ENCODE data around the gene TDRKH. TPM values are rescaled to one million over a fixed set of nuclear protein-coding genes. Genes with fewer than 3 reads are reported as not detected.

The TDRKH gene
- total RNA-seq, 4 donors from 2014 or later = 1.2 to 5.0 (median 3.6) TPM

DNA sequence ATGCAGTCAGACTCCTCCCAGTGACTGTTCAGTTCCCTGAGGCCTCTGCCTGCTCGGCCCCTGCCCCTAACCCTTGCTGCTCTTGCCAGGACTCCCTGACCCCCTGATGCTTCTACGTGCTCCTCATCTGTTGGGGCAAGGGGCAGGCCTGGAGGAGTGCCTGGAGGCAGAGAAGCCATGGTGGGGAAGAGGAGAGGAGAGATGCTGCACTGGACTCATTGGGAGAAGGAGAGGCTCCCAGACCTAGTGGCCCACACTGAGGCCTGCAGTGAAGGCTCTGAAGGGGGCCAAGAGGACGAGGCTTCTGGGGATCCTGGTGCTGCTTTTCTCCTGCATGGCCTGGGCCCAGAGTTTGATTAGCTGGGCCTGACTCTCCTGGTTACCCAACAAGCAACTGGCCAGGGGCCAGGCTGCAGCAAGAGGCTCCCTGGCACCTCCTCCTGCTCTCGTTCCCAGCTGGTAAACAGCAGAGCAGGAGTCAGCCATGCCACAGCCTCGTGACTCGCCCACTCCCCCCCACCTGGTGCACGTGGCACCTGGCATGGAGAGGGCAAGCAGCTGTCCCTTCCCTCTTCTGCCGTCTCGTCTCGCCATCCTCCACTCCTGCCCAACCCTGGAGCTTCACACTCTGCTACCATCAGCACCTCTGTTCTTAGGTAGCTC lies 42.1 kb upstream of the TDRKH start:
- Histone ChIP-seq H3K27me3 (no peaks in the 10 kb centered on the region), H3K4me1 (peaks cover 0 to 53% (median 4%) of the 10 kb centered on the region in 4 donors), H3K27ac (peak overlapping the region in 2 of 4 donors; percentile 14 to 95), H3K9me3 (no peaks in the 10 kb centered on the region), H3K36me3 (no peaks in the 10 kb centered on the region), H3K4me3 (peak overlapping the region in 2 of 4 donors; percentile 45 to 67)
- peak in 1 of 2 donors; percentile 28 for TF ChIP-seq POLR2A (IDR thresholded peaks at IDR 0.05)
- TF ChIP-seq, protein P1, sequence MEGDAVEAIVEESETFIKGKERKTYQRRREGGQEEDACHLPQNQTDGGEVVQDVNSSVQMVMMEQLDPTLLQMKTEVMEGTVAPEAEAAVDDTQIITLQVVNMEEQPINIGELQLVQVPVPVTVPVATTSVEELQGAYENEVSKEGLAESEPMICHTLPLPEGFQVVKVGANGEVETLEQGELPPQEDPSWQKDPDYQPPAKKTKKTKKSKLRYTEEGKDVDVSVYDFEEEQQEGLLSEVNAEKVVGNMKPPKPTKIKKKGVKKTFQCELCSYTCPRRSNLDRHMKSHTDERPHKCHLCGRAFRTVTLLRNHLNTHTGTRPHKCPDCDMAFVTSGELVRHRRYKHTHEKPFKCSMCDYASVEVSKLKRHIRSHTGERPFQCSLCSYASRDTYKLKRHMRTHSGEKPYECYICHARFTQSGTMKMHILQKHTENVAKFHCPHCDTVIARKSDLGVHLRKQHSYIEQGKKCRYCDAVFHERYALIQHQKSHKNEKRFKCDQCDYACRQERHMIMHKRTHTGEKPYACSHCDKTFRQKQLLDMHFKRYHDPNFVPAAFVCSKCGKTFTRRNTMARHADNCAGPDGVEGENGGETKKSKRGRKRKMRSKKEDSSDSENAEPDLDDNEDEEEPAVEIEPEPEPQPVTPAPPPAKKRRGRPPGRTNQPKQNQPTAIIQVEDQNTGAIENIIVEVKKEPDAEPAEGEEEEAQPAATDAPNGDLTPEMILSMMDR (IDR thresholded peaks at IDR 0.05) = no peak
- peak in 2 of 3 donors; percentile 90 to 92 for DNase-seq

- Histone ChIP-seq H3K4me1 (peaks cover 0 to 45% (median 3%) of the 10 kb centered on the region in 4 donors), H3K36me3 (no peaks in the 10 kb centered on the region), H3K4me3 (peak within 1 kb of the TSS in 3 of 4 donors; percentile 29 to 67 (median 45)), H3K9me3 (no peaks in the 10 kb centered on the region), H3K27ac (peak within 1 kb of the TSS in 3 of 4 donors; percentile 78 to 95 (median 81)), H3K27me3 (no peaks in the 10 kb centered on the region)
- peak in 2 of 3 donors; percentile 82 to 87 for DNase-seq
- TF ChIP-seq, protein P1 (IDR thresholded peaks at IDR 0.05) = no peak
- peak; percentile 91 to 96 for TF ChIP-seq POLR2A (IDR thresholded peaks at IDR 0.05)
Measured at GRCh38 chr1:151831605-151832004, 41.3 kb upstream of the TDRKH start, which contains the start of gene RORC. RORC (minus strand) TSS chr1:151831802; CDS start chr1:151831764, 38 bp downstream.

DNA sequence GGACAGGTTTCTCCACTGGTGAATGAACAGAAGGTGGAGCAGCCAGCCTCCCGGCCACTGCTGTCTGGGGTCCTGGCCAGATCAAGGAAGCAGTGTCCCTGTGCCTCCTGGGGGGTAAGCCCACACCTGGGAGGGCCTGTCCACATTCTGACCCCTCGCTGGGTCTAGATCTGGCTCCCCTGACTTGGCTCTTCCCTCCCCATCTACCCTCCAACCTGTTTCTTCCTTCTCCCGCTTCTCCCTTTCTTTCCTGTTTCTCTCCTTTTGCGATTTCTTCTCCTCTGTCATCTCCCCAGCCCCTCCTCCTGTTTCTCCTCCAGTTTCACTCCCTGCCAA lies 40.9 kb upstream of the TDRKH start:
- Histone ChIP-seq H3K4me1 (peaks cover 0 to 47% (median 3%) of the 10 kb centered on the region in 4 donors), H3K36me3 (no peaks in the 10 kb centered on the region), H3K4me3 (peak overlapping the region in 3 of 4 donors; percentile 29 to 67 (median 45)), H3K27me3 (no peaks in the 10 kb centered on the region), H3K27ac (peak overlapping the region in 3 of 4 donors; percentile 78 to 95 (median 81)), H3K9me3 (no peaks in the 10 kb centered on the region)
- no peak for DNase-seq
- TF ChIP-seq POLR2A (IDR thresholded peaks at IDR 0.05) = no peak
- TF ChIP-seq, protein P1 (IDR thresholded peaks at IDR 0.05) = no peak

- Histone ChIP-seq H3K27me3 (no peaks in the 10 kb centered on the region), H3K36me3 (no peaks in the 10 kb centered on the region), H3K9me3 (no peaks in the 10 kb centered on the region), H3K27ac (peak overlapping the region in 1 of 4 donors; percentile 95), H3K4me3 (peak overlapping the region in 2 of 4 donors; percentile 45 to 67), H3K4me1 (peaks cover 0 to 43% (median 3%) of the 10 kb centered on the region in 4 donors)
- DNase-seq = no peak
- TF ChIP-seq, protein P1 (IDR thresholded peaks at IDR 0.05) = no peak
- no peak for TF ChIP-seq POLR2A (IDR thresholded peaks at IDR 0.05)
Measured at GRCh38 chr1:151830055-151830454, 39.8 kb upstream of the TDRKH start.

DNA sequence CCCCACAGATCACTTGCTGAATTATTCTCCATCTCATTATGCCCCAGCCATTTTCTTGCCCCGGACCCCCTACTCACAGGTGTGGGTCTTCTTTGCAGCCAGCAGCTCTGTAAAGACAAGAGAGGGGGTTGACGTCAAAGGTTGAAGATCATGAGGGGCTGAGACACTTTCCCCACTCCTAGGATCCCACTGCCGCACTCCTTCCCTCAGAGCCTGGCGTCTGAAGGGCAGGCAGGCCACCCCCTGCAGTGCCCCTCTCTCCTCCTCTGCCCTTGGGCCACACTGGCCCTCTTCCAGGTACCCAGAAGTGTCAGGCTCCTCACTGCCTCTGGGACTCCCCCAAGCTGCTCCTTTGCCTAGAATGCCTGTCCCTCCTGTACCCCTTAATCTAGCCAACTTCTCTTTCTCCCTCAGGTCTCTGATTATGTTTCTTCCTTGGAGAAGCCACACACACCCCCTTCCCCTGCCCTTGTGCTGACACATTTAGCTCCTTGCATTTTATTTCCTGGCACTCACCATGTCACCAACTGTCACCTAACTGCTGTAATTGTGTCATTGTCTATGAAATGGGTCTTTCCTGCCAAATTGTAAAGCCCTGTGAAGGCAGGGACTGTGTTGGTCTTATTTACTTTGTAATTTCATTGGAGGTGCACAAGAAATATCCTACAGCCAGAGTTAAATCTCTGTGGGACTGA lies 39.2 kb upstream of the TDRKH start:
- peaks cover 0 to 39% (median 3%) of the 10 kb centered on the region in 4 donors for H3K4me1 ChIP-seq
- no peak for DNase-seq
- no peaks in the 10 kb centered on the region for H3K27me3 ChIP-seq
- H3K36me3 ChIP-seq = no peaks in the 10 kb centered on the region
- H3K9me3 ChIP-seq = no peaks in the 10 kb centered on the region
- H3K27ac ChIP-seq = peak overlapping the region in 1 of 4 donors; percentile 95
- no peak for TF ChIP-seq POLR2A (IDR thresholded peaks at IDR 0.05)
- TF ChIP-seq, protein P1 (IDR thresholded peaks at IDR 0.05) = no peak
- H3K4me3 ChIP-seq = no peak overlapping the region
